Activated naive CD4-positive, alpha-beta T cell treated with anti-CD3 and anti-CD28 coated beads, Interleukin-2, amount 10 ng/mL, durations not matched to agents 7 days and 5 days (primary cell): ENCODE results near the gene POLE.

Experiments
- CTCF ChIA-PET: fragments of 350-600 bp; sonication (Branson Sonifier 250); formaldehyde crosslinking; loops from one replicate; lab custom pipeline; 2021; ENCODE audit warnings: antibody characterized with exemption; lab: Charles Lee
- DNase-seq: peaks from one replicate; pipeline ENCODE4 v3.0.0-alpha.2; 2020
- H3K27ac Mint-ChIP-seq: one replicate; pipeline ENCODE4 v1.8.0; 2021; ENCODE audit warnings: mild to moderate bottlenecking, moderate library complexity, mixed read lengths
- H3K27me3 Mint-ChIP-seq: one replicate; pipeline ENCODE4 v1.8.0; 2021; ENCODE audit warnings: mild to moderate bottlenecking, mixed read lengths
- H3K36me3 Mint-ChIP-seq: one replicate; pipeline ENCODE4 v1.8.0; 2021; ENCODE audit warnings: mixed read lengths
- H3K4me1 Mint-ChIP-seq: one replicate; pipeline ENCODE4 v1.8.0; 2021; ENCODE audit warnings: mixed read lengths
- H3K4me3 Mint-ChIP-seq: one replicate; pipeline ENCODE4 v1.8.0; 2021; ENCODE audit warnings: mild to moderate bottlenecking, moderate library complexity, mixed read lengths
- H3K9me3 Mint-ChIP-seq: one replicate; pipeline ENCODE4 v1.8.0; 2021; ENCODE audit warnings: mixed read lengths

POLE gene

DNA sequence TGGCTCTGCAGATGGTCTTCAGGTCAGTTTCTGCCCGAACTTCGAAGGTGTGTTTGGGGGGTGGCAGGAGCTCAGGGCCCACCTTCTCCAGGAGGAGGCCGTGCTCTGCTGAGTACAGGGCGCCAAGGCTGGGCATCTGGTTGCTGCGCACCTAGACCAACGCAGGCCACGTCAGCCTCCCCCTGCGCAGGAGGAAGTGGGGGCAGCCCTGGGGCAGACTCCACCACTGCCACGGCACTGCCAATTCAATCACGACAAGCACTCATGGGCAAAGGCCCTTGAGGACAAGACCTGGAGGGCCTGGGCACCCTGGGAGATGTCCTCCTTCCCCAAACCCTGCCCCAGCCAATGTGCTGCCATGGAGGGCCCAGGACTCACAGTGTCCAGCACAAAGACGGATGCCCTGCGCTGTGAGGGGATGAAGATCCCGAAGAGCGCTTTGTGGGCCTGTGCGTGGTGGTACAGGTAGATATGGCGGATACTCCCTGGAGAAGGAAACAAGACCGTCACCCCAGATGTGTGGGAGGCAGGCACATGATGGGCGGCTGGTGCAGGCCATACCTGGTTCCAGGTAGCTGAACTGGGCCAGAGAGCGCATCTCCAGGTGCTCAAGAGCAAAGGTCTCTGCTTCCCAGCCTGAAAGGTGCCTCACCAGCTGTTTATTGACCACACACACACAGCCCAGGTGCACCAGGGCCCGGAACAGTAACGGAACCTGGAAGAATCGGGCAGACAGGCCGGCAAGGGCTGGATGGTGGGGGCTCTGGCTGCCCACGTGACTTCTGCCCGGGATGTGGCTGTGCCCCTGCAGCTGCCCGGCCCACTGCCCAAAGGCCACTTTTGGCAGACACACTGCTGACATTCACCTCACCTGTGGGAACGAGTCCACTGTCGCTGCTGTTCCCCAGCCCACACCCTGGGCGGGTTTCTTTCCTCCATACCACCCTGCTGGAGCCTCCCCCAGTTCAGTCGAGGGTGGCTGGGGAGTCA, 44.0 kb downstream of the POLE start:
- Mint-ChIP-seq H3K4me1 (no peaks in the 10 kb centered on the region), H3K4me3 (no peak overlapping the region), H3K9me3 (no peaks in the 10 kb centered on the region), H3K36me3 (peaks cover 53% of the 10 kb centered on the region), H3K27ac (no peak overlapping the region), H3K27me3 (no peaks in the 10 kb centered on the region)
- CTCF ChIA-PET, result no interaction called here
- DNase-seq, result no peak

DNA sequence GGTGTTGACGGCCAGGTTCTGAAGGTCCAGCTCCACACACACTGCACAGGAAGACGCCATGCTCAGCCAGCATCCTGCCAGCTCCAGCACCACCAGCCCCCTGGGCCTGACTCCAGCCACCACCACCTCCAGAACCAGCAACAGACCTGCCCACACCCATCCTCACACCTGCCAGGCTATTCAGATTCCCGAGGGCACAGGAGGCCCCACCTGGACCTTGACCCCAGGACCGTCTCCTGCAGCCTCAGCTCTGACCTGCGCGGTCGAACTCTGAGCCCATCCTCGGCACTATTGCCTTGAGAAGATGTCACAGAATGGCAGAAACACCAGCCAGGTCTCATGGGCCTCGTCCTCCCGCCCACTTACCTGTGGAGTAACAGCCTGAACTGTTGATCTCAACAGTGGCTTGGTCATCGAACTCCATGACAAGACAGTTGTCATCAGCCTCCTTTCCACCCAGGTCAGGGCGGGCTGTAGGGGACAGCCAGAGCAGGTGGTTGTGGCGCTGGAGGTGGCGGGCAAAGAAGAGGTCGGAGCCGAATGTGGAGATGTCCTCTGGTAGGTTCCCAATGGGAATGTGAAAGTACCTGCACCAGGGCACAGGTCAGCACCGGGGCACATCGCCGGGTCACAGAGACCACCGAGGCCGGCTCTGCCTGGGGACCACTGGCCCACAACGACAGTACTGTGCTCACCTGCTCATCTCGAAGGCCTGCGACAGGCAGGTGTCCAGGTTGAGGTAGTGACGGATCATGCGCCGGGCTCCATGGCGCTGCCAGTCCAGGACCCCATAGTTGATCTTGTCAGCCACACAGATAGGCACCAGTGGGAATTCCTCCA, 45.1 kb downstream of the POLE start:
- CTCF ChIA-PET, result no interaction called here

DNA sequence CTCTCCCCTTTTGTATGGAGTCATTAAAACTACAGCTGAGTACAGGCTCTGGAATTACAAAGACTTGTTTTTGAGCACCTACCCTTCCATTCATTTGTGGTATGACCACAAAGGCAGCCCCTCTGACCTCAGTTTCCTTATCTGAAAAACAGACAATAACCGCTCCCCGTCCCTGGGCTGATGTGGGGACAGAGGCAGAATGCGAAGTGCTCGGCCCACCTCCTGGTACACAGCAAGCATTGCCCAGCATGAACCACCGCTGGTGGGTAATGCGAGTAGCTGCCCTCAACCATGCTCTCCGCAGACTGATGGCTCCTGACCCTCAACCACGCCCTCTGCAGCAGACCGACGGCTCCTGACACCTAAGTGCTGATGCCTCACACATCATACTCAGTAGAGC, 46.2 kb downstream of the POLE start:
- Mint-ChIP-seq H3K27me3 (no peaks in the 10 kb centered on the region), H3K4me3 (no peak overlapping the region), H3K4me1 (peaks cover 10% of the 10 kb centered on the region), H3K9me3 (no peaks in the 10 kb centered on the region), H3K27ac (no peak overlapping the region), H3K36me3 (peaks cover 57% of the 10 kb centered on the region)
- DNase-seq, result no peak
- CTCF ChIA-PET, result interaction anchor here (1.1 to 1.3 kb wide), 2 partner anchors 16 to 633 kb away, joined by 3 read pairs; no protein-coding TSS in a partner anchor

More for the DNA sequence above, 45.1 kb downstream of the POLE start:
- Mint-ChIP-seq H3K4me3 (no peak overlapping the region), H3K27me3 (no peaks in the 10 kb centered on the region), H3K27ac (no peak overlapping the region), H3K36me3 (peaks cover 55% of the 10 kb centered on the region), H3K4me1 (peaks cover 10% of the 10 kb centered on the region), H3K9me3 (no peaks in the 10 kb centered on the region)
- DNase-seq, result no peak

DNA sequence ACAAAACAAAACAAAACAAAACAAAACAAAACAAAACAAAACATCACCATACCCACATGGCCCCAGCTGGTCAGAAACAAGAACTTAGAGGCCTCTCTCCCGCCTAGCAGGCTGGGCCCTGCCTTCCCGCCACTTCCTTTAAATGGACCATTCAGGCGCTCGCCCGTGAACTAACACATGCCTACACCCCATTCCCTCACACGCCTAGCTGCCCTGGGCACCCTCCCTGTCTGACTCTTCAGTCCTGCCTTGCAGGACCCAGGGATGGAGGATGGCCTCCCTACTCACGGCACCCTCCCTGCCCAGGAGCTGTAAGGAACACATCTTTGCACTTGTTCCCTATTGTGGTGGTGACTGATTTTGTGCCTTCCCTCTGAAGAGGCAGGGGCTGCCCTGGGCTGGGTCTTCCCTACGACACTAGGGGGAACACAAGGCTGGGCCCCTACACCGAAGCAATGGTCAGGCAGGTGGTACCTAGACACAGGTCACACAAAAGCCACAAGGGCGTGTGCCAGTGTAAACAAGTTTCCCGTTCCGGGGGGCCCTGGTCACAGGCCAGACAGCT, 47.1 kb downstream of the POLE start:
- peaks cover 63% of the 10 kb centered on the region for H3K36me3 Mint-ChIP-seq
- H3K27ac Mint-ChIP-seq, result no peak overlapping the region
- no peak overlapping the region for H3K4me3 Mint-ChIP-seq
- CTCF ChIA-PET, result interaction anchor here (1.1 to 4.0 kb wide), 3 partner anchors 16 to 632 kb away, joined by 3 to 17 read pairs (median 3); no protein-coding TSS in a partner anchor
- H3K9me3 Mint-ChIP-seq, result no peaks in the 10 kb centered on the region
- DNase-seq, result no peak
- H3K27me3 Mint-ChIP-seq, result no peaks in the 10 kb centered on the region
- peaks cover 10% of the 10 kb centered on the region for H3K4me1 Mint-ChIP-seq

DNA sequence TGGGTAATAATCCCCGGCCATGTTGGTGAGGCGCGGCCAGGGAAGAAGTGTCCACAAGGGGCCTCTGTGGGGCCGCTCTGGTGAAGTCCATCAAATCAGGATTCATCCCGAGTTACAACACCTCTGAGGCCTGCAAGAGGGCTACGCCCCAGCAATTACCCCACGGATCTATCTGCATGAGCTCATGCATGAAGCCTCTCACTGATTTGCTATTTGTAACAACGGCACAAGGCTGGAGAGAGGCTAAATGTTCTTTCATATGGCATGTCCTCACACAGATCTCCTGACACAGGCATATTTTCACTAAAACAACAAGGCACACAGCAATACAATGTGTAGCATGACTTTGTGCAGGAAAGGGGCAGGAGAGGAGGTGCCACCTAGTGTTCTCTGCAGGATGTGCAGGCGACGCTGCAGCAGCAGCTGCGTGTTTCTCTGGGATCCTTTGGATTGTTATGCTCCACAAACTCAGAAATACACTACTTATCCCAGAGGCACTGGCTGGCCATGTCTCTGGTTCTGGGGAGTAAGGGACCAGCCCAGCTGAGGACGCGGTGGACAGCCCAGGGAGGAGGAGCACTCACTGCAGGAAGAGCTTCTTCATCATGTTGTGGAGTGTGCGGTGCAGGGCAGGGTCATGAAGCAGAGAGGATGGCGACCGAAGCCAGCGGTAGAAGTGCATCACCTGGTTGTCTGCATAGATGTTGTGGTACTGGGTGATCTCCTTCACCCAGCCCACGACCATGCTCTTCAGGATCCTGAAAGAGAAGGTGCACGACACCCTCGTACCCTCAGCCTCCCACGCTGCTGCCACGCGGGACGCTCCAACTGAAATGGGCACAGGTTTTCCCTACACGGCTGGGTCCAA, 48.4 kb downstream of the POLE start:
- peak; percentile 38 for DNase-seq
- Mint-ChIP-seq H3K9me3 (no peaks in the 10 kb centered on the region), H3K27me3 (no peaks in the 10 kb centered on the region), H3K27ac (peak overlapping the region; percentile 0), H3K4me1 (peaks cover 10% of the 10 kb centered on the region), H3K4me3 (no peak overlapping the region), H3K36me3 (peaks cover 70% of the 10 kb centered on the region)
- CTCF ChIA-PET, result interaction anchor here (0.8 to 4.0 kb wide), 8 partner anchors 14 to 224 kb away, joined by 3 to 17 read pairs (median 4); no protein-coding TSS in a partner anchor

DNA sequence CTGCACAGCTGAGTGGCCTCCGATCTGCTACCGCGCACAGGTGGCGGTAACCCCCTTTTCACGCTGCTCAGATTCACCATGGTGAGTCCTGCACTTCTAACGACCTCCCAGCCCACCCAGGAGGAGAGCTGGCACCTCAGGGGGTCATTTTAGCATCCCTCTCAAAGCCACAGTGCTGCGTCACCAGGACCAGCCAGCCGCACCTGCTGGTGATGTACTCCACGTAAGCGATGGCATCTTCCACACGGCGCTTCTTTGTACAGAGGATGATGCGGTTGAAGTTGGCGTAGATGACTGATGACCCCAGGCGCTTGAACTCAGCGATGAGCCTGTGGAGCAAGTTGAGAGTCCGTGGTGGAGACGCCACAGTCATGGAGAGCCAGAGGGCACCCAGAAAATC, 49.3 kb downstream of the POLE start:
- Mint-ChIP-seq H3K4me3 (no peak overlapping the region), H3K36me3 (peaks cover 73% of the 10 kb centered on the region), H3K27me3 (no peaks in the 10 kb centered on the region), H3K9me3 (no peaks in the 10 kb centered on the region), H3K4me1 (peaks cover 10% of the 10 kb centered on the region), H3K27ac (peak overlapping the region; percentile 72)
- DNase-seq, result no peak
- CTCF ChIA-PET, result interaction anchor here (1.1 to 4.0 kb wide), 3 partner anchors 16 to 223 kb away, joined by 3 to 17 read pairs (median 3); no protein-coding TSS in a partner anchor

DNA sequence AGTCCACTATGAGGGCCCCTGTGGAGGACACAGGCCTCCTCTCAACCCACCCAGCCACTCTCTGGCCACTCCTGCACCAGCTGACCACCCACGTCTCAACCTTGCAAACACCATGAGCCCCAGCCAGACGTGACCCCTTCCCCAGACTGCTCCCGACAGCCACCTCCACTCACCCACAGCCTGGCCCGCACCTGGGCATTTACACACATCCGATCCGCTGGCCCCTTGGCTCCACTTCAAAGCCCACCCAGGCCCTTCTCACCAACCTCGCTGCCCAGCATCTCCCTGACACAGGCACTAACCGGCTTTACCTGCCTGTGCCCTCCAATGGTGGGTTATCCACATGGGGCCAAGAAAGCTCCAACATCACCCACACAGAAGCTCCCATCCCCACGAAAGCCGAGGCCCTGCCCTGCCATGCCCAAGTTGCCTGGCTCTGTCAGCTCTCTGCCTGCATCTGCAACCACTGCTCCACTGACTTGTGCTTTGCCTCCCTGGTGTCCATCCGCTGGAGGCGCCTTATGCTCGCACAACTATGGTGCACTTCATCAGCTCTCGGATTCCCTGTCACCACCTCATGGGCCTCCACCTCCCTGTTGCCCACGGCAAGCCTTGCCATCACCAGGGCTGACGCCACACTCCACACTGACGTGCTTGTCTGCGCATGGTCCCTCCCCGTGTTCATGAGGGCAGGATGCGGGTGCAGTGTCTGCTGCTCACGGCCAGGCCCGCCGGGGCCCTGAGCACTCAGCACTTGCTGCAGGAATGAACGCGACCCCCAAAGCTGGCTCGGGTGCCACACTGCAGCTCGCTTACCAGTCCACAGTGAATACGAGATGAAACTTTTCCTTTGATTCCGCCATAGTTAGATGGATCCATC, 51.8 kb downstream of the POLE start:
- H3K9me3 Mint-ChIP-seq, result no peaks in the 10 kb centered on the region
- CTCF ChIA-PET, result no interaction called here
- peaks cover 71% of the 10 kb centered on the region for H3K36me3 Mint-ChIP-seq
- DNase-seq, result no peak
- no peak overlapping the region for H3K27ac Mint-ChIP-seq
- no peak overlapping the region for H3K4me3 Mint-ChIP-seq
- peaks cover 10% of the 10 kb centered on the region for H3K4me1 Mint-ChIP-seq
- H3K27me3 Mint-ChIP-seq, result no peaks in the 10 kb centered on the region

DNA sequence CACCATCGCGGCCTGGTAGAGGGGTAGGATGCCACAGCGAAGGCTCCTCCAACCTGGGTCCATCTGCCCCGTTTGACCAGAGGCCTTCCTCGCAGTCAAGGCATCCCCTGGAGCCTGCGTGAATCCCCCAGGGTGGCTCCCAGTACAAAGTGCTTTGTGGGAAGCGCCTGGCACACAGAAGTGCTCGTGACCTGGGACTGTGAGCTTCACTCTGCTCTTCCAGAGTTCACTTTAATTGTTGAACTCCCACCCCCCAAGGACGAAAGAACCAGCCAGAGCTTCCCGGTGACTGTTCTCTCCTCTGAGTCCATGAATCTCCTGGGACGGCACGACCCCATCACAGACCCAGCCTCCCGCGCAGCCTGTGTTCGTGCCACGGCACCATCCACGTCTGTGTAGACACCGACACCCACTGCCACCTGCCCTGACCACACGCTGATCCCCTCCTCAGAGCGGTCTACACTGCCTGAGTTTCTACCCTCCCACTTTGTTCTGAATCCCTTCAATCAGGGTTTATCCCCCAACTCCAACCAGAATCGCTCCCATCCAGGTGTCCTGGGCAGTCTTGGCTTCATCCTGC, 52.6 kb downstream of the POLE start:
- no peaks in the 10 kb centered on the region for H3K9me3 Mint-ChIP-seq
- peaks cover 75% of the 10 kb centered on the region for H3K36me3 Mint-ChIP-seq
- H3K27ac Mint-ChIP-seq, result peak overlapping the region; percentile 55

DNA sequence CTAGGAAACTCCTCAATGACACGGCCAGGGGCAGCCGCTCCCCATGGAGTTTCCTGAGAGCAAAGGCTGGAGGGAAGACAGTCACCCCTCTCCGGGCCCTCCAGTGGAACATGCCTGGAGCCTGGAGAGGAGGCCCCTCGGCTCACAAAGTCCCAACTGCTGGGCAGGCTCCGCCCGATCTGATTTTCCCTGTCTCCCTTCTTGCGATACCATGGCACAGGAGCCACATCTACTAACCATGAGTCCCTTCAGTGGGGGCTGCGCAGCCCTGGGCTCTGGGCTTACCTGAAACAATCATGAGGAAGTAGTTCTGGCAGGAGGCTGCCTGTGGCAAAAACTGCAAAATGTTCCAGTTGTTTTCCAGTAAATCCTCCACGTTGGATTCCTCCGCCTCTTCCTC, 53.2 kb downstream of the POLE start:
- Mint-ChIP-seq H3K27ac (no peak overlapping the region), H3K36me3 (peaks cover 75% of the 10 kb centered on the region)

More for the DNA sequence above, 52.6 kb downstream of the POLE start:
- no peak for DNase-seq
- CTCF ChIA-PET, result no interaction called here
- Mint-ChIP-seq H3K4me3 (no peak overlapping the region), H3K4me1 (peaks cover 10% of the 10 kb centered on the region), H3K27me3 (no peaks in the 10 kb centered on the region)

DNA sequence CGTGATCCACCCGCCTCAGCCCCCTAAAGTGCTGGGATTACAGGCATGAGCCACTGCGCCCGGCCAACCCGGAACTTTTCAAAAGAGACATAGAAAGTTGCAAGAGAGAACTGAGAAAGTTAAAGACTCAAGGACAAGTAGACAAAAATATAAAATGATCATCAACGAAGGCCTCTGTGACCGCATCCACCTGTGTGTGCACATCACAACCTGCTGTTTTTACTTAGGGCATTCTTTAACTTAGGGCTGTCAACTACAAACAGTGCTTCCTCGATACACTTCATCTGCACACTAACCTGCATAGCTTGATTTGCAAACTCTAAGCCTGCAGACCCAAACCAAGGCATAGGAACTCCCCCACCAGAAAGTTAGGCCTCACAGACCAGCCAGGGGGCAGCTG, 53.7 kb downstream of the POLE start:
- Mint-ChIP-seq H3K4me1 (peaks cover 10% of the 10 kb centered on the region), H3K4me3 (no peak overlapping the region), H3K27ac (no peak overlapping the region), H3K9me3 (no peaks in the 10 kb centered on the region), H3K27me3 (no peaks in the 10 kb centered on the region), H3K36me3 (peaks cover 73% of the 10 kb centered on the region)
- no peak for DNase-seq
- CTCF ChIA-PET, result no interaction called here

More for the DNA sequence above, 53.2 kb downstream of the POLE start:
- Mint-ChIP-seq H3K9me3 (no peaks in the 10 kb centered on the region), H3K4me3 (no peak overlapping the region), H3K27me3 (no peaks in the 10 kb centered on the region), H3K4me1 (peaks cover 10% of the 10 kb centered on the region)
- CTCF ChIA-PET, result no interaction called here
- no peak for DNase-seq

DNA sequence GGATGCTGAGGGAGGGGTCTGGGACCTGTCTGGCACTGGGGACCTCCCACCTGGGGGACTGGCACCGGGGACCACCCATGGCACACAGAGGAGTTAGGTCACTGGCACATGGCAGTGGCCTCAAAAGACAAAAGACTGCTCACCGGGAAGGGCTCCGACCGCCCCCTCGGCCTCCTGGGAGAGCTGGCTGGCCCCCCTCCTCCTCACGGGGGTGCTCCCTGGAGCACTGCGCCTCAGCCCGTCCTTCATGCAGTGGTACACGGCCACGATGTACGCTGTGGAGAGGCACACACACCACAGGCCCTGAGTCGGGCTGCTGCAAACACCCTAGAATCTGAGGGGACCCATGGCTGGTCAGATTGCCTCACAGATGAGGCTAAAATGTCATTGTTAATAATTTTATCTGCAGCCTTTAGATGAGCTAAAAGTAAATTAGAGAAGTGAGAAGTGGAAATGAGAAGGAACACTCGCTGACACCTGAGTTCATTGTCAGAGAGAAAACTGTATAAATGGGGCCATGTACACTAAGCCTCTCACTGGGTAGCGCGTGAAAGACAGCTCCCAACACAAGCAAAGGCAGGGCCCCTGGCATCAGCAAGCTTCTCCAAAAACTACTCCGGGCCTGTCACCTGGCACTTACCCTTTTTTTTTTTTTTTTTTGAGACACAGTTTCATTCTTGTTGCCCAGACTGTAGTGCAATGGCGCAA, 54.5 kb downstream of the POLE start:
- H3K27me3 Mint-ChIP-seq, result no peaks in the 10 kb centered on the region

DNA sequence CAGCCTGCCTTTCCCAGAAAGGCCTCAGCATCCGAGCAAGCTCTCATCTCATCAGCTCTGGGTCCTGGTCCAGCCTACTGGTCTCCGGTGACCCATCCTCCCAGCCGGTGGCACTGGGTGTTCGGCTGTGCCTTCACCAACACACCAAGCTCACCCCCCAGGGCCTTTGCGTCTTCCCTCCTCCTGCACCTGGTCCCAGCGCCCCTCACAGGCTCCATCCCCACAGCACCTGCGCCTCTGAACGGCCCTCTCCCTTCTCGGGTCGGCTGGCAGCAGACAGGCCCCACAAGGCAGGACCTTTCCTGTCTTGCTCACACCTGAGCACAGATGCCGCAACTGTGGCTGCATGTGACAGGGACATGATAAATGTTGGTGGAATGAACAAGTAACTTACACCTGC, 55.5 kb downstream of the POLE start:
- Mint-ChIP-seq H3K27me3 (no peaks in the 10 kb centered on the region), H3K4me1 (no peaks in the 10 kb centered on the region), H3K36me3 (peaks cover 60% of the 10 kb centered on the region), H3K9me3 (no peaks in the 10 kb centered on the region), H3K4me3 (no peak overlapping the region), H3K27ac (no peak overlapping the region)
- DNase-seq, result no peak
- CTCF ChIA-PET, result no interaction called here

More for the DNA sequence above, 54.5 kb downstream of the POLE start:
- no peak for DNase-seq
- CTCF ChIA-PET, result interaction anchor here (0.6 kb wide), 1 partner anchor 14 kb away, joined by 3 read pairs; no protein-coding TSS in a partner anchor
- Mint-ChIP-seq H3K4me3 (no peak overlapping the region), H3K9me3 (no peaks in the 10 kb centered on the region), H3K27ac (no peak overlapping the region), H3K36me3 (peaks cover 68% of the 10 kb centered on the region), H3K4me1 (peaks cover 7% of the 10 kb centered on the region)
